HCT116 (cell line): ENCODE data around the gene PSMB5.

ENCODE experiments used
- CEBPB ChIP-seq: IDR thresholded peaks from 2 replicates; pipeline ENCODE4 v1.6.1; 2012; ENCODE audit warnings: low read depth
- CTCF ChIP-seq, 3 experiments: fragments of 200-600 bp in 1 of 3; sonication (generic) in 1 of 3; IDR thresholded peaks in 2 of 3; conservative IDR thresholded peaks in 1 of 3; 2 replicates each; pipeline ENCODE4 v1.5.1; 2012 to 2017; ENCODE audit warnings: low read depth in 2 of 3, low read length in 2 of 3, antibody characterized with exemption in 1 of 3, borderline replicate concordance in 1 of 3, control low read depth in 1 of 3, mild to moderate bottlenecking in 1 of 3, mixed read lengths in 1 of 3, mixed run types in 1 of 3, moderate library complexity in 1 of 3; ENCODE audit not compliant: insufficient read depth in 1 of 3
- EZH2 ChIP-seq: fragments of 200-600 bp; sonication (generic); IDR thresholded peaks from 2 replicates; pipeline ENCODE4 v1.6.1; 2017; ENCODE audit warnings: antibody characterized with exemption, mixed run types
- FOSL1 ChIP-seq: IDR thresholded peaks from 2 replicates; pipeline ENCODE4 v1.6.1; 2012; ENCODE audit warnings: low read depth
- JUND ChIP-seq: IDR thresholded peaks from 2 replicates; pipeline ENCODE4 v1.6.1; 2012
- POLR2A ChIP-seq: IDR thresholded peaks from 2 replicates; pipeline ENCODE4 v1.7.0; 2011; ENCODE audit warnings: borderline replicate concordance; ENCODE audit not compliant: insufficient read depth, insufficient read length; ENCODE audit errors: extremely low read depth
- POLR2AphosphoS5 ChIP-seq: IDR thresholded peaks from 2 replicates; pipeline ENCODE4 v1.6.1; 2011; ENCODE audit warnings: mild to moderate bottlenecking, low read depth, low read length, moderate library complexity
- RAD21 ChIP-seq: IDR thresholded peaks from 2 replicates; pipeline ENCODE4 v1.6.1; 2012; ENCODE audit warnings: low read depth, mild to moderate bottlenecking

DNA sequence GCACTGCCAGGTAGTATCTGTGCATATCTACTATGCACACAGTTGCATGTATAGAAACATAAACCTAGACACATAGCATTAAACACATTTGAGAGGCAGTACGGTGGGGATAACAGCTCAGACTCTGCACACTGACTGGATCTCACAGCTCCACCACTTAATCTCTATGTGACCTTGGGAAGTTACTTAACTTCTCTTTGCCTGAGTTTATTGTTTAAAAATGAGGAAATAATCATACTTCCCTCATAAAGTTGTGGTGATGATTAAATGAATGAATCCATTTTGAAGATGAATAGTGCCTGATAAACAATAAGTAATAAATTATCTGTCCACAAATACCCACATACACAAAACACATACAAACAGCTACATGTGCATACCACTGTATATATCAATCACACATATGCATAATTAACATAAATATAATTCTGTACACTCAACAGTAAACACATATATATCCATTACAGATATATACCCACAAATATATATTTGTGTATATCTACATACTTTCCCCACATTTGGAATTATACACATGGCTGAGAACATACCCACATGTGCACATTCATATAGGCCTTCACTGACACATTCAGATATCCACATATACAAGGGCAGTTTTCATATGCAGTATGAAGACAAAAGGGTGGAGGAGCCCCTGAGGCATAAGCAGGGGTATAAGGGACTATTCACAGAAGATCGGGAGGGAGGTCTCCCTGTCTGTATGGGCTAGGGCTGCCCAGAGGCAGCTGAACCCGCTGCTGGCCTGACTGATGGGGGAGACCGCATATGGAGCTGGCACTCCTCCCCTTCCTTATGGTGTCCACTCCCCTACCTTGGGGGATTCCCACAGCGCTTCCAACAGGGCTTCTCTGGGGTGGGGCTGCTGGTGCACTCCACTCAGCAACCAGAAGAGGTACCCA lies 16.7 kb upstream of the PSMB5 start:
- TF ChIP-seq RAD21 (no peak), CEBPB (no peak), POLR2A (no peak), POLR2AphosphoS5 (no peak), JUND (no peak), CTCF (IDR thresholded peaks at IDR 0.05 in 2 of 3, conservative IDR thresholded peaks at IDR 0.05 in 1 of 3; ENCODE audit: borderline replicate concordance in 1 of 3, insufficient read depth in 1 of 3, low read depth in 2 of 3, low read length in 2 of 3) (no peak), EZH2 (no peak), FOSL1 (no peak)
